Activated CD4-positive, alpha-beta T cell treated with anti-CD3 and anti-CD28 coated beads, Interleukin-2, Interleukin-4, amounts not matched to agents 100 ng/mL and 50 ng/mL, durations not matched to agents 16 hours and 8 hours (primary cell): ENCODE data around the gene OTOL1.
"Not testable (repeated sequence)": the region's sequence is repeated elsewhere in the genome, so short reads cannot be mapped to it uniquely, and the experiment has no call there.

ENCODE experiments used
- DNase-seq: peaks from one replicate; pipeline ENCODE4 v3.0.0-alpha.2; 2020; ENCODE audit warnings: low spot score

Gene OTOL1

GRCh38 chr3:161496508-161496907, at the start of gene OTOL1:
OTOL1 (plus strand) TSS chr3:161496808; CDS start chr3:161496808, 0 bp downstream.
- DNase-seq = no peak

GRCh38 chr3:161449785-161450184, 46.8 kb upstream of the OTOL1 start:
- no peak for DNase-seq

GRCh38 chr3:161452179-161452578, 44.4 kb upstream of the OTOL1 start:
- DNase-seq = no peak

GRCh38 chr3:161454615-161455014, 42.0 kb upstream of the OTOL1 start:
- no peak for DNase-seq

- DNase-seq = no peak
Observed at GRCh38 chr3:161455962-161456361, 40.6 kb upstream of the OTOL1 start.

- DNase-seq = no peak
Observed at GRCh38 chr3:161462138-161462537, 34.5 kb upstream of the OTOL1 start.

GRCh38 chr3:161471211-161471610, 25.4 kb upstream of the OTOL1 start:
- DNase-seq = no peak

- DNase-seq = no peak
Observed at GRCh38 chr3:161474139-161474538, 22.5 kb upstream of the OTOL1 start.

- no peak for DNase-seq
Observed at GRCh38 chr3:161474741-161475140, 21.9 kb upstream of the OTOL1 start.

GRCh38 chr3:161475206-161475605, 21.4 kb upstream of the OTOL1 start:
- DNase-seq = no peak

GRCh38 chr3:161475905-161476304, 20.7 kb upstream of the OTOL1 start:
- no peak for DNase-seq

- DNase-seq = no peak
Observed at GRCh38 chr3:161484226-161484625, 12.4 kb upstream of the OTOL1 start.

GRCh38 chr3:161488284-161488683, 8.3 kb upstream of the OTOL1 start:
- DNase-seq = not testable (repeated sequence)

- no peak for DNase-seq
Observed at GRCh38 chr3:161489395-161489794, 7.2 kb upstream of the OTOL1 start.

GRCh38 chr3:161490845-161491244, 5.8 kb upstream of the OTOL1 start:
- DNase-seq = not testable (repeated sequence)

GRCh38 chr3:161498259-161498921, 1.8 kb downstream of the OTOL1 start:
- DNase-seq = no peak

- DNase-seq = no peak
Observed at GRCh38 chr3:161500068-161500796, 3.6 kb downstream of the OTOL1 start.

- no peak for DNase-seq
Observed at GRCh38 chr3:161503271-161503670, 6.7 kb downstream of the OTOL1 start.

GRCh38 chr3:161508852-161509477, 12.4 kb downstream of the OTOL1 start:
- no peak for DNase-seq

GRCh38 chr3:161510510-161511260, 14.1 kb downstream of the OTOL1 start:
- DNase-seq = no peak

GRCh38 chr3:161523916-161524315, 27.3 kb downstream of the OTOL1 start:
- DNase-seq = no peak

GRCh38 chr3:161531930-161532329, 35.3 kb downstream of the OTOL1 start:
- no peak for DNase-seq
